Left ventricle myocardium inferior (tissue), 1 donor: ENCODE results near the gene MBNL2. TPM values are rescaled to one million over a fixed set of nuclear protein-coding genes. Genes with fewer than 3 reads are reported as not detected.

Experiments used
- DNase-seq: peaks from one replicate; pipeline ENCODE4 v3.0.0-alpha.2; 2020
- H3K27ac ChIP-seq: fragments of 200-600 bp; replicated peaks from 2 replicates; pipeline ENCODE4 v1.8.0; 2021
- H3K27me3 ChIP-seq: fragments of 200-600 bp; 2 replicates; pipeline ENCODE4 v1.8.0; 2021; ENCODE audit warnings: low read depth
- H3K36me3 ChIP-seq: fragments of 200-600 bp; 2 replicates; pipeline ENCODE4 v1.8.0; 2021
- H3K4me1 ChIP-seq: fragments of 200-600 bp; 2 replicates; pipeline ENCODE4 v1.8.0; 2021
- H3K4me3 ChIP-seq: fragments of 200-600 bp; 2 replicates; pipeline ENCODE4 v1.8.0; 2021; ENCODE audit warnings: mild to moderate bottlenecking, moderate library complexity
- H3K9me3 ChIP-seq: fragments of 200-600 bp; replicated peaks from 2 replicates; pipeline ENCODE4 v1.8.0; 2021
- CTCF ChIP-seq: fragments of 200-600 bp; IDR thresholded peaks from 2 replicates; pipeline ENCODE4 v1.8.0; 2021; ENCODE audit warnings: antibody characterized with exemption, mild to moderate bottlenecking, borderline replicate concordance
- intact Hi-C: fragments of 100-400 bp; cut with micrococcal nuclease; formaldehyde crosslinking; loops from one replicate; pipeline ENCODE4 v1.11.0; 2022
- total RNA-seq: library from RNA; stranded (reverse); fragmentation: NEBNext Ultra II Directional; extraction: Animal tissue kit (Norgen Biotek cat#: 25700); gene quantifications from one replicate; pipeline ENCODE4 v1.2.1, GENCODE V29; 2021
- donor health status: DM: no; HTN: yes; CAD: no; lungs with severe emphysema.

Gene MBNL2
- total RNA-seq, 1 donor from 2014 or later: 76.5 TPM

GRCh38 chr13:97259410-97259797 is 37.3 kb downstream of the MBNL2 start:
- intact Hi-C loops: no loop called here
- no peak for TF ChIP-seq CTCF
- no peak for DNase-seq
- Histone ChIP-seq H3K27ac (peak overlapping the region; percentile 84), H3K4me1 (peaks cover 100% of the 10 kb centered on the region), H3K4me3 (no peak overlapping the region), H3K36me3 (no peaks in the 10 kb centered on the region), H3K9me3 (no peaks in the 10 kb centered on the region), H3K27me3 (no peaks in the 10 kb centered on the region)

GRCh38 chr13:97259798-97260714 is 37.9 kb downstream of the MBNL2 start:
- no peak for TF ChIP-seq CTCF
- intact Hi-C loops: no loop called here
- no peak overlapping the region for H3K4me3 ChIP-seq

GRCh38 chr13:97261254-97262005 is 39.3 kb downstream of the MBNL2 start:
- no peak overlapping the region for H3K4me3 ChIP-seq
- H3K27me3 ChIP-seq: no peaks in the 10 kb centered on the region
- peak overlapping the region; percentile 84 for H3K27ac ChIP-seq
- intact Hi-C loops: no loop called here
- no peaks in the 10 kb centered on the region for H3K9me3 ChIP-seq
- no peak for DNase-seq
- H3K36me3 ChIP-seq: no peaks in the 10 kb centered on the region
- H3K4me1 ChIP-seq: peaks cover 100% of the 10 kb centered on the region
- TF ChIP-seq CTCF: no peak

More at GRCh38 chr13:97259798-97260714, 37.9 kb downstream of the MBNL2 start:
- Histone ChIP-seq H3K9me3 (no peaks in the 10 kb centered on the region), H3K27me3 (no peaks in the 10 kb centered on the region), H3K36me3 (no peaks in the 10 kb centered on the region), H3K4me1 (peaks cover 100% of the 10 kb centered on the region), H3K27ac (peak overlapping the region; percentile 84)
- DNase-seq: no peak

- no peak for TF ChIP-seq CTCF
- Histone ChIP-seq H3K4me3 (no peak overlapping the region), H3K27ac (peak overlapping the region; percentile 84), H3K36me3 (no peaks in the 10 kb centered on the region), H3K9me3 (no peaks in the 10 kb centered on the region), H3K27me3 (no peaks in the 10 kb centered on the region), H3K4me1 (peaks cover 100% of the 10 kb centered on the region)
- no peak for DNase-seq
- intact Hi-C loops: no loop called here
These were observed 39.9 kb downstream of the MBNL2 start for GRCh38 chr13:97262058-97262457.

GRCh38 chr13:97263160-97263559 is 41.0 kb downstream of the MBNL2 start:
- DNase-seq: no peak
- H3K36me3 ChIP-seq: peaks cover 2% of the 10 kb centered on the region
- H3K27me3 ChIP-seq: no peaks in the 10 kb centered on the region
- H3K27ac ChIP-seq: no peak overlapping the region
- no peak for TF ChIP-seq CTCF
- peaks cover 100% of the 10 kb centered on the region for H3K4me1 ChIP-seq
- H3K4me3 ChIP-seq: no peak overlapping the region
- no peaks in the 10 kb centered on the region for H3K9me3 ChIP-seq
- intact Hi-C loops: no loop called here
